Dedifferentiated amniotic fluid mesenchymal stem cell (primary cell): ENCODE measurements around the gene ZNF74.

ENCODE experiments used
- DNase-seq: peaks from one replicate; pipeline ENCODE4 v3.0.0-alpha.2; 2016; ENCODE audit errors: extremely low spot score

The ZNF74 gene

GRCh38 chr22:20432244-20432686 lies 38.3 kb downstream of the ZNF74 start:
- no peak for DNase-seq

DNA sequence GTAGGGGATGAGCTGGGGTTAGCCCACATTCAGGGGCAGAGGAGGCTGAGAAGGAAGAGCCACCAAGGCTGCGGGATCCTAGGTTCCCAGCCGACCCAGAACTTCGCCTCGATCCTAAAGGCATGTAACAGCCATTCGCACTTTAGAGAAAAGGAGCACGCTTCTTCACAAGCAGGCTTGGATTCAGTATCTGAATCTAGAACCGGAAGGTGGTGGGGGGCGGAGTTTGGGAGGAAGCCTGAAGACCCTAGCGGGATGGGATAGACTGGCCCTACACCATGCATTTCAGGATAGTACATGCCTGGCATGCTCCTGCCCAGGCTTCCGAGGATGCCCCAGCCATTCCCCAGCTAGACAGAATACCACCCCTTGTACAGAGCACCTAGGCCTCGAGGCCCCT lies 39.2 kb downstream of the ZNF74 start:
- no peak for DNase-seq

GRCh38 chr22:20433686-20434241 lies 39.8 kb downstream of the ZNF74 start:
- no peak for DNase-seq

GRCh38 chr22:20434264-20434751 lies 40.4 kb downstream of the ZNF74 start:
- no peak for DNase-seq

GRCh38 chr22:20434773-20435172 lies 40.8 kb downstream of the ZNF74 start:
- no peak for DNase-seq

- DNase-seq = no peak
Measured at GRCh38 chr22:20435436-20436306, 41.7 kb downstream of the ZNF74 start.

- no peak for DNase-seq
Measured at GRCh38 chr22:20436307-20436767, 42.4 kb downstream of the ZNF74 start.

DNA sequence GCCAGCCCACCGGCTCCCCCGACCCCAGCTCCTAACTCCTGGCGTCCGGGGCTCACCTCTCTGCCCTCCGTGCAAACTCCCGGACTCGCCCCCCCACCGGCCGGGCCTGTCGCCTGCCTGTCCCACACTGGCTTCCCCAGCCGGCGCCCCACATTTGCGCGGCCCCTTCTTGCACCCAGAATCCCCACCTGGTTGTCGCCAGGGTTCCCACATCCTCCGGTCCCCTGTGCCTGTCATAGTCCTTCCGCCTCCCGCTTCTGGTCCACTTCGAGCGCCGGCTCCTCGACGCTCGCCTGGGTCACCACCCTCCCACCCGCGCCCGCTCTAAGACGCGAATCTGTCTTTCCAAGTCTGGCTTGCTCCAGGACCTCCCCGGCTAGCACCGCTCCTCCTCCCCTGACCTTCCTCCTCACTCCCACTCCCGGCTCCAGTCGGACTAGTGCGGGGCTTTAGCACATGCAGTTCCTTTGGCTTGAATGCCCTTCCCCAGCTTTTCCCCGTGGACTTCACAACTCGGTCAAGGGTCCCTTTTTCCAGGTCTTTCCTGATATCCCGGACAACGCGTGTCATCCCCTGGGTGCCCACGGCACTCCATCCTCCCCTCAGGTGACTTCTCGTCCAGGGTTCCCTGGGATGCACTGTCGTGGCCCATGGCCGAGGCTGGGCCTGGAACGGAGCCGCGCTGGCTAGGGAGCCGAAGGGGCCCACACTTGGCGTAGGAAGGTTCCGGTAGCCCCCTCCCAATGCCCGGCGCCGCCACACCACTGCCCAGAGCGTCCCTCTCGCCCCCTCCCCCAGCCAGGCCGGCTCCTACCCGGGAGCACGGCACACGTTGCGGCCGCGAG lies 43.0 kb downstream of the ZNF74 start:
- no peak for DNase-seq

DNA sequence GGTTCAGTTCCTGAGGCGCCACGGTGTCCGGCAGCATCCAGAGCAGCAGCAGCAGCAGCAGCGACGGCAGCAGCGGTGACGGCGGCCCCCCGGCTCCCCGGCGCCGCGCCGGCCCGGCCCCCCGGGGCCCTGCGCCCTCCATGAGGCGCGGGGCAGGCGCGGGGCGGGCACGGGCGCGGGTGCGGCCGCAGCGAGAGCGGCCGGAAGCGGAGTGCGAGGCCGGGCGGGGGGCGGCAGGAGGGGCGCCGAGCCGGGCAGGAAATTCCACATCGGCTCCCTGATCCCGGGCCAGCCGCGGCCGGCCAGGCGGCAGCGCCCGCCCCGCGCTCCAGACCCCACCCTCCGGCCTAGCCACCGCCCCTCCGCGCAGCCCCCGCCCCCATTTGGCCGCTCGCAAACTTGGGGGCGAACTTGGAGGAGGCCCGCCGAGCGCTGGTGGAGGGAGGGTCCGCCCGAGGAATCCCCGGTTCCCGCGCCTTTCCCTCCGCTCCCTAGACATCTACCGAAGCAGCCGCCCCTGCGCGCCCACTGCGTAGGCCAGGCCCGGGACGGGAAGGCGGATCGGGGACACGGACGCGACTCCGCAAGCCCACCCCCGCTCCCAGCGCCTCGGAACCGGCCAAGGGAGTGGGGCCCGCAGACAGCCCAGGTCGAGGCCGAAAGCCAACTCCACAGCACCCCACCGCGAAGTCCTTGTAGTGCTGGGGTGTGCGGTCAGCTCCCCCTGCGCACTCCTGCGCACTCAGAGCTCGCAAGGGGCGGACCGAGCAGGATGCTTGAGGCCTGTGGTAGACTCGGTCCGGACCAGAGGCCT lies 43.9 kb downstream of the ZNF74 start, which contains the start of gene SCARF2:
Gene SCARF2, minus strand, starts transcription at position 213 of the 814 bp plus-strand sequence. Its CDS starts 71 bp downstream, at position 142.
- peak; percentile 35 for DNase-seq

GRCh38 chr22:20438427-20438677 lies 44.4 kb downstream of the ZNF74 start:
- DNase-seq = no peak

GRCh38 chr22:20438678-20439492 lies 44.9 kb downstream of the ZNF74 start:
- DNase-seq = no peak

GRCh38 chr22:20439556-20439927 lies 45.6 kb downstream of the ZNF74 start:
- DNase-seq = no peak

DNA sequence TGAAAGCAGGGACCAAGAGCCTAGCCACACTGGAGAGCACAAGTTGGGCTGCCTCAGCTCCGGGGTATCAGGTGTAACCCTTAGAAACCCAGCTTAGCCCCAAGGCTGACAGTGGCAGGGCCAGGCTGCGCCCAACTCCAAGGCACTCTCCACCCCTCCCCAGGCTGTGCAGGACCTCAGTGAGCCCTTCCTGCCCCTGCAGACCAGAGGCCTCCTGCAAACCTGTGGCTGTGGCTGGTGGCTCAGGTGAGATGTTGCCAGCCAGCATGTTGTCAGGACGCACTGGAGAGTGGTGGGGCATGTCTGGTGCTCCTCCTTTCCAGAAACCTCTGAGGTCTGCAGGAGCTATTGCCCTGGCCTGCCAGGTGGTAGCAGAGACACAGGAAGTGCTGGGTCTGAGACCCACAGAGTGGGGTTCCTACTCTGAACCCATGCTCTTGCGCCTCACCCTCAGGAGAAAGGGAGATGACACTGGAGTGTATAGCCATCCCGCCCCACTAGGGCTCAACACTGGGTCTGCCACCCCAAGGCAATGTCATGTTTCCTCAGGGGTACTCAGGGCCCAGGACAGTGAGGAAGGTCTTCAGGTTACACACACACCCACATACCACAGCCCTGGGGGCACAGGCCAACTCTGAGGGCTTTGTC lies 46.1 kb downstream of the ZNF74 start:
- DNase-seq = no peak

GRCh38 chr22:20440637-20441591 lies 47.0 kb downstream of the ZNF74 start:
- DNase-seq = no peak

DNA sequence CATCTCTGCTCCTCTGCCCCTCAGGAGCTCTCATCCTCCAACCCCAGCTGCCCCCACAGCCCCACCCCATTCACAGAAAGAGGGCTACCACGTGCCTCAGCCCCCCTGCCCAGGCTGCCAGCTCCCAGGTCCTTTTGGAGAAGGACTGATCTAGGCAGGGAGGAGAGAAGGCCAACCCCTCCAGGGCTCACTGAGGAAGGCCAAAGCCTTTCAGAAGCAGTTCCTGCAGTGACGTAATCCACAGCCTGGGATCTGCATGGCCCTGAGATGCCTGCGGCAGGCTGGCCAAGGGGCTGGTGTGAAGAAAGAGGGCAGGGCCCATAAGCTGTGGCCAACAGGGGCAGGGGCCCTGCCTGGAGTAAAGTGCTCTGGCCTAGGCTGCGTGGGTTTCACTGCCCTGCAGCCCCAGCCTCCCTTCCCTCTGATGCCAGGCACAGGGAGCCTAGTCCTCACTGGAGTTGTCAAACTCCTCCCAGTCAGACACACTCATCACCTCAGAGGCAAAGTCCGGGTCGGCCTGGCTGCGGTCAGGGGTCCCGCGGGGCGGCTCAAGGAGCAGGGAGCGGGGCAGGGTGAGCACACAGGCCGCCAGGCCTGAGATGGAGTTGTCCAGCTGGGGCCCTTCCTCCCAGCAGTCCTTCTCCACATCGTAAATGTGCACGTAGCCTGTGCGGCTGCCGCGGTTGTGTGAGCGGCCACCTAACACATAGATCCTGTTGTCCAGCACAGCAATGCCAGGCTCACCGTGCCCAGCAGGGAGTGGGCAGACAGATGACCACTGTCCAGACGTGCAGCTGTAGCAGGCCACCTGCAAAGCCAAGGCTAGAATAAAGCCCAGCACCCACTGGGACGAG lies 47.9 kb downstream of the ZNF74 start:
- DNase-seq = no peak

DNA sequence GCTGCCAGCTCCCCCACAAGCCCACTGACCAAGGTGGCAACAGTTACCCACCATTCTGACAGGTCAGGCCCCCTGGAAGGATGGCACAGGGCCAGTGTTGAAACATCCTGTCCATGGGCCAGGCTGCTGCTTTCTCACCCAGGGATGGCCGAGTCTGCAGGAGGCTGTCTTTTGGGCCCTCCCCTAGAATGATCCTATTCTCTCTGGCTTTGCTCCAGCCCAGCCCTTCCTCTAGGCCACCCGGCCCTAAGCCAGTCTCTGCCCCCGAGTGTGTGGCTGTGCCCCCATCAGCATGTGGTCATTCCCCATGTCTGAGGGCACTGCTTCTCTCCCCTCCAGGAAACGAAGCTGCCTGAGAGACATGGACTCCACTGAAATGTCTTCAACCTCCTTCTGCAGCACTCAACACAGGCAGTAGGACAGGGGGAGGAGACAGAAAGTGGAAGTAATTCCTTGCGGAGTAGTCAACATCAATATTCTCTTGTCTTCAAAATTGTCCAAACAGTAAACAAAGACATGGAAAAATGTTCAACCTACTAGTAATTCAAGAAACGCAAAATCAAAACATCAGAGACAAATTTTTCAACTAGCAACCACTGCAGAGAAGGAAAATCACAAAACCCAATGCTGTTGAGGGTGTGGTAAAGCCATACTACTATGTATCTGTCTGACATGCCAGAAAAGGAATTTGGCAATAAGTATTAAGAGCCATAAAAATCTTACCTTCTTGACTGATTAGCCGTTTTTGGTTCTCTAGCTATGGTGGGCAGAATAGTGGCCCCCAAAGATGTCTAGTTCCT lies 48.7 kb downstream of the ZNF74 start:
- no peak for DNase-seq

DNA sequence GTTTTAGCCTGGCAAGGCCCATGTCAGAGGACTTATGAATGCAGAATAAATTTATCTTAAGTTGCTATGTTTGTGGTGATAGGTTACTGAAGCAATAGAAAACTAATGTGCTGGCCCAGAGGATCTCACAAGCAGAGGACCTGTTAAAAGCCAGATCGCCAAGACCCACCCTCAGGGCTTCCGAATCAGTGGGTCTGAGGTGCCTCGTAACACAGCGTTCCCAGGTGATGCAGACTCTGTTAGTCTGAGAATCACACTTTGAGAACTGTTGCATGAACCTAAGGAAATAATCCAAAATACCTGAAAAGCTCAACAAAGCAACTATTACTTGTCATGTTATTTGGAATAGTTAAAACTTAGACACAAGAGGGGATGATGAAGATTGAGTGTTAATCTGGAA lies 50.4 kb downstream of the ZNF74 start:
- DNase-seq = no peak
